ENCODE data around the gene OR52K1.

Gene OR52K1

DNA sequence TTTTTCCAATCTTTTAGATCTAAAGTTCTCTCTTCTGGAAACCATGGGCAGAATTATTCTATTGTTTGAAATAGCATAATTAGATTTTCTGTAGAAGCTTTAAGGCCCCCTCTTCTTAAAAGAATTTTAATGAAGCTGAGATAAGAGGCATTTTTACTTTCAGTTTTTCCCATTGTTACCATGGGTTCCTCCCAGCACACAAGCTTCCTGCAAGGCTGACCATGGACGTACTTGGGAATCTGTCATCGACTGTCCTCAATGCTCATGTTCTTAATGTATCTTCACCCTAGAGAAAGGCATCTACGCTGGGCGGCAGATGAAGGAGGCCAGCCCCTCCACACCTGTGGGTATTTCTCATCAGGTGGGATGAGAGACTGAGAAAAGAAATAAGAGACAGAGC lies 22.3 kb upstream of the OR52K1 start:
- H3K4me3 ChIP-seq (ENCODE audit: low read depth in 1 of 5, low read length in 5 of 5) = no peak overlapping the region
- H3K9ac ChIP-seq (ENCODE audit: low read length in 5 of 5) = no peak overlapping the region
- H3K27me3 ChIP-seq (ENCODE audit: control insufficient read depth in 5 of 5, insufficient read depth in 4 of 5, low read length in 5 of 5) = no peaks in the 10 kb centered on the region
- peaks cover 5 to 9% (median 7%) of the 10 kb centered on the region in 5 donors for H3K9me3 ChIP-seq (ENCODE audit: control insufficient read depth in 5 of 5, low read length in 5 of 5)
- H3K27ac ChIP-seq (ENCODE audit: low read depth, low read length) = no peak overlapping the region
- no peaks in the 10 kb centered on the region for H3K36me3 ChIP-seq (ENCODE audit: control insufficient read depth in 5 of 5, insufficient read depth in 5 of 5, low read length in 5 of 5)
- peaks cover 0 to 5% (median 0%) of the 10 kb centered on the region in 5 donors for H3K4me1 ChIP-seq (ENCODE audit: control insufficient read depth in 5 of 5, insufficient read depth in 5 of 5, low read length in 5 of 5)

DNA sequence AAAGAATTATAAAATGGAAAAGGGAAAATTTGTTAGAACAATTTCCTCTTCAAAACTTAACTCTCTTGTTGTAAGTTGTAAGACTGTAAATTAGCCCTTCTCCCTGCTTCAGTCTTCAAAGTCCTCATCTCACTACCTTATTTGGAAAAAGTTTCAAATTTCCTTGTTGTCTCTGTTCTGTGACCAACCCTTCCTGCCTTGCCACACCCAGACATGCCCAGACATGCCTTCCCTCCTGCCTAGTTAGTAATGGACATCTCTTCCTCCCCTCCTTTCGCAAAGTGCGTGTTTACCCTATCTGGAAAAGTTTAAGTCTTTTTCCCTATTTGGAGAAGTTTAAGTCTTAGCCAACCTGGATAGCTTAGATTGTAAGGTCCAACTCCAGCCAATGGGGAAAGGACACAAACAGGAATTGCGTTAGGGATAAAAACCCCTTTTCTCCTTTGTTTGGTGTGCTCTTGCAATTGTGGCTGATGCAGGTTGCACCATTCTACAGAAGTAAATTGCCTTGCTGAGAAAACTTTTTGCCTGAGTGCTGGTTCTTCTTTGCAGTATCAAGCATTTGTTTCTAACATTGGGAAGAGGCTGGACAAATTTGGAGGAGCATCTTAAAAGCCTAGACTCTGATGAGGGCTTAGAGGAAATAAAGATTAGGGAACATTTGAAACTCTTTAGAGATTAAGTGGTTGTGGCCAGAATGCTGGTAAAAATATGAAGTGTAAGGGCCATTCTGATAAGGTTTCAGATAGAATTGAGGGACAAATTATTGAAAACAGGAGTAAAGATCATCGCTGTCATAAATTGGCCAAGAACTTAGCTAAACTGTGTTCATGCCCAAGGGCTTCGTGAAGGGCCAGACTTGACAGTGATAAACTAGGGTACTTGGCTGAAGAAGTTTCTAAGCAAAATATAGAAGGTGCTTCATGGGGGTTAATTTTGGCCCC lies 18.0 kb upstream of the OR52K1 start:
- no peaks in the 10 kb centered on the region for H3K36me3 ChIP-seq (ENCODE audit: control insufficient read depth in 5 of 5, insufficient read depth in 5 of 5, low read length in 5 of 5)
- H3K9ac ChIP-seq (ENCODE audit: low read length in 5 of 5) = no peak overlapping the region
- peaks cover 0 to 2% (median 0%) of the 10 kb centered on the region in 5 donors for H3K4me1 ChIP-seq (ENCODE audit: control insufficient read depth in 5 of 5, insufficient read depth in 5 of 5, low read length in 5 of 5)
- H3K9me3 ChIP-seq (ENCODE audit: control insufficient read depth in 5 of 5, low read length in 5 of 5) = peaks cover 5 to 11% (median 7%) of the 10 kb centered on the region in 5 donors
- H3K27me3 ChIP-seq (ENCODE audit: control insufficient read depth in 5 of 5, insufficient read depth in 4 of 5, low read length in 5 of 5) = peaks cover 0 to 2% (median 0%) of the 10 kb centered on the region in 5 donors
- H3K4me3 ChIP-seq (ENCODE audit: low read depth in 1 of 5, low read length in 5 of 5) = peak overlapping the region in 1 of 5 donors; percentile 13
- H3K27ac ChIP-seq (ENCODE audit: low read depth, low read length) = no peak overlapping the region

DNA sequence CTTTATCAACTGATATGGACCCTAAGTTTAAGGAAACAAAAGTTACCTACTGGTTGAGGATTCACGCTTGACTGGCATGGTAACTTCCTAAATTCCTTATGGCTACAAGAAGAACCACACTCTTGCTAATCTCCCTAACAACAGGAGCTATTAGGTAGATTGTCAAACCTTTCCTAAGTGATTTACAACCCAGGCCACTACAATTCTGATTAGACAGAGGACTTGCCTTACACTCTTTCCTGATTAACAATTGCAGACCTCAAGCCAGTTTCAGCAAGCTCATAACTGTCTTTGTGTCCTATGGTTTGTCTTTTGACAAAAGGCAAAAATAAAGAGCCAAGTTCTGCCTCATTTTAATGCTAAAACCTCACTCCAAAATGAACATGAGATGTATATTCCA lies 17.0 kb upstream of the OR52K1 start:
- Histone ChIP-seq H3K4me3 (ENCODE audit: low read depth in 1 of 5, low read length in 5 of 5) (no peak overlapping the region), H3K36me3 (ENCODE audit: control insufficient read depth in 5 of 5, insufficient read depth in 5 of 5, low read length in 5 of 5) (no peaks in the 10 kb centered on the region), H3K9me3 (ENCODE audit: control insufficient read depth in 5 of 5, low read length in 5 of 5) (peaks cover 5 to 11% (median 7%) of the 10 kb centered on the region in 5 donors), H3K27me3 (ENCODE audit: control insufficient read depth in 5 of 5, insufficient read depth in 4 of 5, low read length in 5 of 5) (peaks cover 0 to 2% (median 0%) of the 10 kb centered on the region in 5 donors), H3K4me1 (ENCODE audit: control insufficient read depth in 5 of 5, insufficient read depth in 5 of 5, low read length in 5 of 5) (no peaks in the 10 kb centered on the region), H3K9ac (ENCODE audit: low read length in 5 of 5) (no peak overlapping the region), H3K27ac (ENCODE audit: low read depth, low read length) (no peak overlapping the region)

DNA sequence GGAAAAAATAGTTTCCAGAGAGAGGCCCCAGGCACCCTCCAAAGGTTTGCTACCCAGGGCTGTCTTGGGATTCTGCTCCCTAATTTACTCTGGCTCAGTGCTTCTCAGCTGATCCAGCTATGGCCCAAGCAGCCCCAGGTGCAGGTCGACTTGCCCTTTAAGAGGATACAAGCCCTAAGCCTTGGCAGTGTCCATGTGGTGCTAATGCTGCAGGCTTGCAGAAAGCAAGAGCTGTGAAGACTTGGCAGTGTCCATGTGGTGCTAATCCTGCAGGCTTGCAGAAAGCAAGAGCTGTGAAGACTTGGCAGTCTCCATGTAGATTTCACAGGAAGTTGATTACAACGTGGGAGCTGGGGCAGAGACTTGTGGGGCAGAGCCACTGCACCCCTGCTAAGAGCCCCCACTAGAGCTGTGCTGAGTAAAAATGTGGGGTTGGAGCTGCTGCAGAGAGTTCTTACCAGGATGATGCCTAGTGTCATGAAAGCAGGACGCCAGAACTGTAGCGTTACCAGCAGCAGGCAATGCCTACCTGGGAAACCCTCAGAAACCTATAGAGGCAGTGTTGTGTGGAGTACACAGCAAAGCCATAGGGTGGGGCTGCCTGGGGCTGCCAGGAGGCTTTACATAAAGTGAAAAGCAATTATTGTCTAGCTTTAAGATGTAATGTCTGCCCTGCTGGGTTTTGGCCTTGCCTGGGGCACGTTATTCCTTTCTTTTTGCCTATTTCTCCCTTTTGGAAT lies 16.1 kb upstream of the OR52K1 start:
- Histone ChIP-seq H3K9ac (ENCODE audit: low read length in 5 of 5) (no peak overlapping the region), H3K9me3 (ENCODE audit: control insufficient read depth in 5 of 5, low read length in 5 of 5) (peaks cover 5 to 11% (median 7%) of the 10 kb centered on the region in 5 donors), H3K4me1 (ENCODE audit: control insufficient read depth in 5 of 5, insufficient read depth in 5 of 5, low read length in 5 of 5) (no peaks in the 10 kb centered on the region), H3K27me3 (ENCODE audit: control insufficient read depth in 5 of 5, insufficient read depth in 4 of 5, low read length in 5 of 5) (peaks cover 0 to 2% (median 0%) of the 10 kb centered on the region in 5 donors), H3K4me3 (ENCODE audit: low read depth in 1 of 5, low read length in 5 of 5) (no peak overlapping the region), H3K36me3 (ENCODE audit: control insufficient read depth in 5 of 5, insufficient read depth in 5 of 5, low read length in 5 of 5) (no peaks in the 10 kb centered on the region), H3K27ac (ENCODE audit: low read depth, low read length) (no peak overlapping the region)

DNA sequence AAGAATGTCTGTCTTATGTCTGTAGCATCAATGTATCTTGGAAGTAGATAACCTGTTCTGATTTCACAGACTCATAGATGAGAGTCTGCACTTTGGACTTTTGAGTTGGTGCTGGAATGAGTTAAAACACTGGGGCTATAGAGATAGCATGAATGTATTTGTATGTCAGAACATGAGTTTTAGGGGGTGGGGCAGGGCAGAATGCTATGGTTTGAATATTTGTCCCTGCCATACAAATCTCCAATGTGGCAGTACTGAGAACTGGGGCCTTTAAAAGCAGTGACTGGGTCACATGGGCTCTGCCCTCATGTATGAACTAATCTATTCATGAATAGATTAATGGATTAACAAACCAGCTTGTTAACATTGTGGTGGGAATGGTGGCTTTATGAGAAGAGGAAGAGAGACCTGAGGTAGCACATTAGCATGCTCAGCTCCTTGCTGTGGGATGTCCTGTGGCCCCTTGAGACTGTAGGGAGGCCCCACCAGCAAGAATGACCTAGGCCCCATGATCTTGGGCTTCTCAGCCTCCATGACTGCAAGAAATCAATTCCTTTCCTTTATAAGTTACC lies 15.5 kb upstream of the OR52K1 start:
- H3K9ac ChIP-seq (ENCODE audit: low read length in 5 of 5) = no peak overlapping the region
- no peak overlapping the region for H3K4me3 ChIP-seq (ENCODE audit: low read depth in 1 of 5, low read length in 5 of 5)

DNA sequence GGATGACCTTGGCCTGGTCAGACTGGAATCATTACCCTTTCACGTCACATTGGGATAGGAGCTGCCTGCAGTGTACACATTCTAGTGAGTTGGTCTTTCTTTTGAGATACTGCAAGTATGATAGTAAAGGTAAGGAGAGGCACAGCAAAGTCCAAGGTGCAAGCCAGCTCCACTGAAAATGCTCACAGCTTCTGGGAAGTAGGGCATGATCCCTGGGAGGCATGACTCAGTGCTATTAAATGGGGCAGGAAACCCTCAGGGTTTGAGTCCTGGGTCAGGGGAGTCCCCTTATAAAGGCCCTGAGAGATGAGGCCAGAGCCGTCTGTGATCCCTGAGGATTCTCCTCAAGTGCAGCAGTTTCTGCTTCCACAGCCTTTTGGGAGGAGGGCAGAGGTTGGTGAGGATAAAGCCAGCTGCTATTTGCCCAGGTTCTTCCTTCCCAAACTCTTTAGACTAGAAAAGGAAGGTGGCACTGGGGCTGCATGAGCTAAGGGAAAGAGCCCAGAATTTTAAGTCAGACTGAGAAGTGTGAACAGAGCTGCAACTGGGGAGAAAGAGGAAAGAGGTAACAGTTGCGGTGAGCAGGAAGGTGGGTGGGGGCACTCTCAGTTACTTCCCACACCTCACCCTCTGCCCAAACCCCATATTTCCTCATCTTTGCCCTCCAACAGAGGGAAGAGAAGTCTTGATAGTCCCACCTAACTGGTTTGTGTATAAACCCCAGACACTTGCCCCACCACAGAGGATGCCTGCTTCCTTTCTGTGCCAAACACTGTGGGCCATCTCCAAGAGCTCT lies 14.4 kb upstream of the OR52K1 start:
- no peak overlapping the region for H3K27ac ChIP-seq (ENCODE audit: low read depth, low read length)
- no peaks in the 10 kb centered on the region for H3K36me3 ChIP-seq (ENCODE audit: control insufficient read depth in 5 of 5, insufficient read depth in 5 of 5, low read length in 5 of 5)
- no peaks in the 10 kb centered on the region for H3K4me1 ChIP-seq (ENCODE audit: control insufficient read depth in 5 of 5, insufficient read depth in 5 of 5, low read length in 5 of 5)
- H3K9me3 ChIP-seq (ENCODE audit: control insufficient read depth in 5 of 5, low read length in 5 of 5) = peaks cover 5 to 11% (median 7%) of the 10 kb centered on the region in 5 donors
- H3K4me3 ChIP-seq (ENCODE audit: low read depth in 1 of 5, low read length in 5 of 5) = no peak overlapping the region
- H3K27me3 ChIP-seq (ENCODE audit: control insufficient read depth in 5 of 5, insufficient read depth in 4 of 5, low read length in 5 of 5) = peaks cover 0 to 2% (median 0%) of the 10 kb centered on the region in 5 donors
- no peak overlapping the region for H3K9ac ChIP-seq (ENCODE audit: low read length in 5 of 5)

More for the DNA sequence above, 15.5 kb upstream of the OR52K1 start:
- Histone ChIP-seq H3K27ac (ENCODE audit: low read depth, low read length) (no peak overlapping the region), H3K36me3 (ENCODE audit: control insufficient read depth in 5 of 5, insufficient read depth in 5 of 5, low read length in 5 of 5) (no peaks in the 10 kb centered on the region), H3K9me3 (ENCODE audit: control insufficient read depth in 5 of 5, low read length in 5 of 5) (peaks cover 5 to 11% (median 7%) of the 10 kb centered on the region in 5 donors), H3K27me3 (ENCODE audit: control insufficient read depth in 5 of 5, insufficient read depth in 4 of 5, low read length in 5 of 5) (peaks cover 0 to 2% (median 0%) of the 10 kb centered on the region in 5 donors), H3K4me1 (ENCODE audit: control insufficient read depth in 5 of 5, insufficient read depth in 5 of 5, low read length in 5 of 5) (no peaks in the 10 kb centered on the region)

DNA sequence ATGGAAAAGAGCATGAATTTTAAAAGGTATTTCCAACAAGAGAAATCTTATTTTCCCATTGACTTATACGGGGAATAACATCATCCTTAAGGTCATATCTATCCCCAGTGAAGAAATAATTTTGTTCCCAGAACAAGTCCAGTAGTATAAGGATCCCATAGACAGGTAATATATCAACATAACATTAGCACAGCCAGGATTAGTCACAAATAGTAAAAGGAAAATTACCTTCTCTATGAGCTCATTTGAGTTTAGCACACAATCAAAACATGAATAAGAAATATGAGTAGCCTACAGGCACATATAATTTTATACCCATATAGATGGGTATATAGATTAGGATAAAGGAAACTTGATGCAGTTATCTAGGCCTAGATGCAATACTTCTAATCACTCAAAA lies 2.8 kb upstream of the OR52K1 start:
- peaks cover 0 to 3% (median 0%) of the 10 kb centered on the region in 5 donors for H3K4me1 ChIP-seq (ENCODE audit: control insufficient read depth in 5 of 5, insufficient read depth in 5 of 5, low read length in 5 of 5)

DNA sequence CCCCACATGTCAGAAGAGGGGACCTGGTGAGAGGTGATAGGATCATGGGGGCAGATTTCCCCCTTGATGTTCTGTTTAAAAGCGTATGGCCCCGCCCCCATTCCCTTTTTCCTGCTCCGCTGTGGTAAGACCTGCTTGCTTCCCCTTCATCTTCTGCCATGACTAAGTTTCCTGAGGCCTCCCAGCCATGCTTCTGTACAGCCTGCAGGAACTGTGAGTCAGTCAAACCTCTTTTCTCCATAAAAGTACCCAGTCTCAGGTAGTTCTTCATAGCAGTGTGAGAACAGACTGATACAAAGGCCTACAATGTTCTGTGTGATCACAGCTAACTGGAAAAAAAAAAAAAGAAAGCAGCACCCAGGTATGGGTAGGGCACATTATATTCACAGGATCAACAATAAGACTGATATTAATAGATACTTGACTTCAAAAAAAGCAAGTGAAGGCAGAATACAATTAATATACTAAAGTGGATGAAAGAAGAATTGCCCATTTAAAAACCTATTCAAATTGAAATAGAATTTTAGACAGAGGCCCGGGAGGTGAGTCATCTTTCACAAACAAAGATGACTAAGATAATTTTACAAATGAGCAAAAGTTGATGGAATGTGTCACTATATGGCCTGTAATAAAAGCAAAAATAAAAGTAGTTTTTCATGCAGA lies 1.7 kb upstream of the OR52K1 start:
- peaks cover 0 to 3% (median 0%) of the 10 kb centered on the region in 5 donors for H3K4me1 ChIP-seq (ENCODE audit: control insufficient read depth in 5 of 5, insufficient read depth in 5 of 5, low read length in 5 of 5)
- no peak overlapping the region for H3K9ac ChIP-seq (ENCODE audit: low read length in 5 of 5)
- no peak overlapping the region for H3K4me3 ChIP-seq (ENCODE audit: low read depth in 1 of 5, low read length in 5 of 5)
- H3K27ac ChIP-seq (ENCODE audit: low read depth, low read length) = no peak overlapping the region
- no peaks in the 10 kb centered on the region for H3K27me3 ChIP-seq (ENCODE audit: control insufficient read depth in 5 of 5, insufficient read depth in 4 of 5, low read length in 5 of 5)
- no peaks in the 10 kb centered on the region for H3K36me3 ChIP-seq (ENCODE audit: control insufficient read depth in 5 of 5, insufficient read depth in 5 of 5, low read length in 5 of 5)
- no peaks in the 10 kb centered on the region for H3K9me3 ChIP-seq (ENCODE audit: control insufficient read depth in 5 of 5, low read length in 5 of 5)

More for the DNA sequence above, 2.8 kb upstream of the OR52K1 start:
- H3K36me3 ChIP-seq (ENCODE audit: control insufficient read depth in 5 of 5, insufficient read depth in 5 of 5, low read length in 5 of 5) = no peaks in the 10 kb centered on the region
- H3K27me3 ChIP-seq (ENCODE audit: control insufficient read depth in 5 of 5, insufficient read depth in 4 of 5, low read length in 5 of 5) = no peaks in the 10 kb centered on the region
- H3K27ac ChIP-seq (ENCODE audit: low read depth, low read length) = no peak overlapping the region
- H3K9ac ChIP-seq (ENCODE audit: low read length in 5 of 5) = no peak overlapping the region
- H3K9me3 ChIP-seq (ENCODE audit: control insufficient read depth in 5 of 5, low read length in 5 of 5) = no peaks in the 10 kb centered on the region
- no peak overlapping the region for H3K4me3 ChIP-seq (ENCODE audit: low read depth in 1 of 5, low read length in 5 of 5)

DNA sequence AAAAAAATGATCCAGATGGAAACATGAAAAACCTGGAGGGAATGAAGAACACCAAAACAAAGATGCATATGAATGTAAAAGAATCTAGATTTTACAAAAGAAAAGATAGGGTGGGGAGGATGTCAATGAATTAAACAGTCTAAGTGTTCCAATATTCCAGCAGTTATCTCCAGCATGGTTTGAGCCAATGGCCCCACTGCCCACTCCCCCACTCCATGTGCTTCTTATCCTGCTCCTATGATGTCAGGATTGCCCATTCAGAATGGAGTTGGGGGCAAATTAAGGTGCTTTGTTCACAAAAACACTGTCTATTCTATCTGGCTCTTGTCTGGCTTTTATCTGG lies 1.2 kb upstream of the OR52K1 start:
- no peak overlapping the region for H3K9ac ChIP-seq (ENCODE audit: low read length in 5 of 5)
- H3K36me3 ChIP-seq (ENCODE audit: control insufficient read depth in 5 of 5, insufficient read depth in 5 of 5, low read length in 5 of 5) = no peaks in the 10 kb centered on the region
- H3K9me3 ChIP-seq (ENCODE audit: control insufficient read depth in 5 of 5, low read length in 5 of 5) = no peaks in the 10 kb centered on the region
- no peaks in the 10 kb centered on the region for H3K27me3 ChIP-seq (ENCODE audit: control insufficient read depth in 5 of 5, insufficient read depth in 4 of 5, low read length in 5 of 5)
- no peak overlapping the region for H3K27ac ChIP-seq (ENCODE audit: low read depth, low read length)
- no peak overlapping the region for H3K4me3 ChIP-seq (ENCODE audit: low read depth in 1 of 5, low read length in 5 of 5)
- peaks cover 0 to 3% (median 0%) of the 10 kb centered on the region in 5 donors for H3K4me1 ChIP-seq (ENCODE audit: control insufficient read depth in 5 of 5, insufficient read depth in 5 of 5, low read length in 5 of 5)

All from subcutaneous abdominal adipose tissue (tissue), 5 donors.